ENCODE results near the gene ARRDC4.
"Not testable (repeated sequence)": the region's sequence is repeated elsewhere in the genome, so short reads cannot be mapped to it uniquely, and the experiment has no call there.

The ARRDC4 gene

DNA sequence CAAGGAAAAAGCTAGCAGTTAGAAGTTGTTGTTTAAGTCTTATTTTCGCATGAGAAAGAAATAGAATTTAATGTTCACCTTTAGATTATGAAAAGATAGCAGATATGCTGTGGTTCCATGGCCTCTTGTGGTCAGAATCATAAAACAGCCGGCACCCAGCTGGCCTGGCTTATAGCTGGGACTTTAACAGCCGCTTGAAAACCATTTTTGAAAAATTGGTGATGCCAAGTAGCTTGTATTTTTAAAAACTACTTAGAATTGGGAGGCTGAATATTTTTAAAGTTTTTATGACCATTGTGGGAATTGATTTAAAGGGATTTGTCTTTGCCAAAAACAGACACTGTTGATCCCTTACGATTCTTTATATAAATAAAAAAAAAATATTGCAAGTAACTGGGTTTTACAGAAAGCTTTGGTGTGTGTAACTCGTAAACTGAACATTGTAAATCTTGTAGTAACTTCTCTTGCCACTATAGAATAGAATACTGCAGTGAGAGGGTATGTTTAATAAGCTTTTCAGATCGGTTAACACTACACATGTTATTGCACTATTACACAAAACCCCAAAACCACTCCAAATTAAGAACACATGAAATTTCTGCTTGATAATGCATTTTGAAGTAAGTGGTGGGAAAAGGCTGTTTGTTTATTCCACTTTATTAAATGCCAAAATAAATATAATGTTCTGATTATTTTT lies 6.6 kb downstream of the ARRDC4 start:
- no peak for DNase-seq

DNA sequence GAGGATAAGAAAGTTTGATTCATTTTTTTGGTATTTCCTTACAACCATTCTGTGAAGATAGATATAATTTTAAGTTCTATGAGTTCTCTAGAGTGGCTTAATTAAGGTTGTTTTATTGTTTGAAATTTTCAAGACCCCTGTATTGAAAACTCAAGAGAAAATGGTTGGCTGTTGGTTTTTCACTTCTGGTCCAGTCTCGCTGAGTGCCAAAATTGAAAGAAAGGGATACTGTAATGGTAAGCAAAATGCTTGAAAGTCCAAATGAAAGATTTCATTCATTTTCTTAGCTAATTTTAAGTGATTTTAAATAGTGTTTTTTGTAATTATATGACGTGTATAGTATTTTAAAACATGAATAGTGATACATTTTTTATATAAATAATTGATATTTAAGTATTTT lies 7.4 kb downstream of the ARRDC4 start:
- DNase-seq = no peak

DNA sequence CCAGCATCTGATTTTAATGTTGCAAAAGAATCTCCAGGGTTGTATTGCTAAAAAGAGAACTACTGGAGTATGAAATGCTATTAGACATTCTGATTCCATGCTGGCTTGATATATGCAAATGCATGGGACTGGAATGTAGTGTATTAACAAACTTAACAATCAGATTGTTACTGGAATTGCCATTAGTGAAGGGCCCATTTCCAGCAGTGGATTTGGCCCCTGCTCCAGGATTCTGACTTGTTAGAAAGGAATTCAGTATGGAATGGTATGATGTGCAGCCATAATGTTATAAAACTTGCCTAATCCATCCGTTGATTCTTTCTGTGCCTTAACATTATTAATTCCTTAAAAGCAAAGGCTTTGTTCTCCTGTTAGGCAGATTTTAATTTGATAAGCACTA lies 7.9 kb downstream of the ARRDC4 start:
- DNase-seq = no peak

GRCh38 chr15:97972366-97972765 lies 11.9 kb downstream of the ARRDC4 start:
- DNase-seq = no peak

- no peak for DNase-seq
These were observed 15.6 kb downstream of the ARRDC4 start for GRCh38 chr15:97976129-97976528.

- DNase-seq = no peak
These were observed 16.4 kb downstream of the ARRDC4 start for GRCh38 chr15:97976766-97977503.

DNA sequence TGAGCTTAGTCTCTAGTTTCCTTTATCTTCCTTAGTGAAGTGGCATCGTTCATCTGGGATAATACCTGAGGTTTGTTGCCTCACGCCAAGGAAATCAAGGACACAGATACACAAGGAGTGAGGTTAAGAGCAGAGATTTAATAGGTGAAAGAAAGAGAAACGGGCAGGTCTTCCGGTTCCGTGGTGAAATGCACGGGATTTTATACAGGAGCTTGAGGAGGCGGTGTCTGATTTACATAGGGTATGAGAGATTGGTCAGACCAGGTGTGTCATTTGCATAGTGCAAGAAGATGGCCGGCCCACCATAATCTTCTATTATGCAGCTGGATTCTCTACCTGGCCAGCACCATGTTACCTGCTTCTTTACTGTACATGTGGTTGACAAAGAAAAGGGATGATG lies 17.2 kb downstream of the ARRDC4 start:
- no peak for DNase-seq

DNA sequence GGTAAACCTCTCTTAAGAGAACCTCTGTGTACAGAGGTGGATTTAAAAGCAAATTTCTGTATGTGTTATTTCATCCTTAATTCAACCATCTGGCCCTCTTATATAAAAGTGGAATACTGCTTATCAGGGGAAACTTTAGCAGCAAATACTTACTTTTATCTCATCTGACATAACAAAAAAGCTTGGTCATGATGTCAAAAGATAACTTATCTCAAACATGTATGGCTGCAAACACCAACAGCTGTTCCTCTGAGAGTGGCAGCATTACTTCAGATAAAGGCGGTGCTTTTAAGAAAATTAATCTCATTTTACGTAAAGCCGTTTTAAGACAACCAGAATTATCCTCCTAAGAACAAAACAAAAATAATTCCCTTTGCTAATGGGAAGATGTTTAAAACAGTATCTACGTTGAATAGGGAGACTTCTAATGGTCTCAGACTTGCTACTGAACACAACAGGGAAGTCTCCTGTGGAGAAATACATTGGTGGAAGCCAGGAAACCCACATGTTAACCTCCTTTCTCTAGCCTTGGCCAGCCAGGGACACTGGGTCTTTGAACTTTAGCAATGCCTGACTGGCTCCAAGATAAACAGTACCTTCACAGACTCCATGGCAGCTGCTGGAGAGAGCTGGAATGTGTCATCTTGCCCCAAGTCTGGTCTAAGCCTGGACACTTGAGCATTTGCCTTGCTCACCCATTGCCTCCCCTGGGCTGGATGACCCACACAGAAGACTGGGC lies 18.1 kb downstream of the ARRDC4 start:
- DNase-seq = no peak

DNA sequence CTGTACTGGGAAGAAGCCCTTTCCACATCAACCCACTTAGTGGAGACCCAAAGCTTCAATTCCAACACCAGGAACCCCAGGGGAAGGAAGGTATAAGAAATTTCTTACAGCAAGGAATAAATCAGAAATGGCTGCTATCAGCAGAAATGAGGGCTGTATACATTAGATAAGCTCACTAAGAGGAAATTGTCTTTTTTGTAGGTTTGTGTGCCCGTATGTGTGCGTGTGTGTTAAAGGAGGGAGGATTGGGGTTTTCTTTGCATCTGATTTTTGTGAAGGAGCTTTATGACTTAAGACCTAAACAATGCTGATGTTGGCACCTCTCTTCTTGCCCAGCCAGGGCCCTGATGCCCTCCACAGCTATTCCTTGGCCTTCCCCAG lies 18.6 kb downstream of the ARRDC4 start:
- DNase-seq = no peak

DNA sequence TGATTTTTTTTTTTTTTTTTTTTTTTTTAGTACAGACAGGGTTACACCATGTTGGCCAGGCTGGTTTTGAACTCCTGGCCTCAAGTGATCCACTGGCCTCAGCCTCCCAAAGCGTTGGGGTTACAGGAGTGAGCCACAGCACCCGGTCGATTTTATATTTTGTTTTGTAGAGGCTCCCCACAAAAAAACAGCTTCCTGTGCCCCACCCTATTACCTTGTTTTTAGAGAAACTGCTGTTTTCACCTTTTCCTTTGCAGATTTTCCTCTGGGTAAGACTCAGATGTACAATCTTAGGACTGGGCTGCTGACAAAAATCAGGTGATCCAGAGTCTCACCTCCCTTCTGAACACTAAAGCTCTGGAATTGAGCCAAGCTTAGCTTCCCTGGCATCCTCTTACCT lies 20.6 kb downstream of the ARRDC4 start:
- no peak for DNase-seq

DNA sequence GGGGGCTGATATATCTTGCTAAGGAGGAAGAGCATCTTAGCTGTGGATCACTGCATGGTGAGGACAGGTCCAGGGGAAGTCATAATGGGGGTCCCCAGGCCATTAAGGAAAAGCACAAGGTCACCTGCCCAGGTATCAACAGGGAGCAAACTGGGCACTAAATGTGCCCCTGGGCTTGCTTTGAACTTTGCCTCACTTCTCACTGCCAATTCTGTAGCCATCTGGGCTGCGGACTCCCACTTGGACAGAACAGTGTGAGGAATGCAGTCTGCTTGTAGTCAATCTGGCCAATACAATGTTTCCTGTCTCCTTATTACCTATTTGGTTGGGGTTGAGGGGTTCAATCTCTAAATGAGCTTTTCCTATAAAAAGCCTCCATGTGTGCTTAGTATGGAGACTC lies 21.3 kb downstream of the ARRDC4 start:
- no peak for DNase-seq

GRCh38 chr15:97984157-97984556 lies 23.7 kb downstream of the ARRDC4 start:
- no peak for DNase-seq

- not testable (repeated sequence) for DNase-seq
These were observed 25.5 kb downstream of the ARRDC4 start for GRCh38 chr15:97985979-97986378.

- no peak for DNase-seq
These were observed 26.3 kb downstream of the ARRDC4 start for GRCh38 chr15:97986781-97987180.

GRCh38 chr15:97989299-97989698 lies 28.8 kb downstream of the ARRDC4 start:
- DNase-seq = no peak

- no peak for DNase-seq
These were observed 31.6 kb downstream of the ARRDC4 start for GRCh38 chr15:97991972-97992541.

GRCh38 chr15:97992823-97993222 lies 32.3 kb downstream of the ARRDC4 start:
- DNase-seq = no peak

DNA sequence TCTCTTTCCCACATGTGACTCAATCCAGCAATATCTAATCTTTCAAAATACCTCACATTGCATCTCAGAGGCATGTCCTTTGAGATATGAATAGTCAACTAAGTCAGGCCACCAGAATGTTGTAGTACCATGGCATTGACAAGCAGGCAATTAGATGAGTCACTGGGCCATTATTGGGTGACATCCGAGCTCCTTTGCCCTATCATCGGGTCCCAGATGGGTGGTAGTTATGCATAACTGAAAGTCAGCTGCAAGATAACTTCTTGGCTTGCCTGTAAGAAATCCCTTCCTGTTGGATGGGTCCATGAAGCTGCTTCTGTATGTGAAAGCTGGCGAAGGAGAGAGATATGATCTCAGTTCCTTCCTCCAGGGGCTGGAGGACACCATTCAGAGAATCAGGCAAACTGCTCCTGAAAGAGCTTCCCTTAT lies 32.8 kb downstream of the ARRDC4 start:
- DNase-seq = no peak

- DNase-seq = no peak
These were observed 33.7 kb downstream of the ARRDC4 start for GRCh38 chr15:97994236-97994635.

GRCh38 chr15:97995192-97995591 lies 34.7 kb downstream of the ARRDC4 start:
- DNase-seq = no peak

DNA sequence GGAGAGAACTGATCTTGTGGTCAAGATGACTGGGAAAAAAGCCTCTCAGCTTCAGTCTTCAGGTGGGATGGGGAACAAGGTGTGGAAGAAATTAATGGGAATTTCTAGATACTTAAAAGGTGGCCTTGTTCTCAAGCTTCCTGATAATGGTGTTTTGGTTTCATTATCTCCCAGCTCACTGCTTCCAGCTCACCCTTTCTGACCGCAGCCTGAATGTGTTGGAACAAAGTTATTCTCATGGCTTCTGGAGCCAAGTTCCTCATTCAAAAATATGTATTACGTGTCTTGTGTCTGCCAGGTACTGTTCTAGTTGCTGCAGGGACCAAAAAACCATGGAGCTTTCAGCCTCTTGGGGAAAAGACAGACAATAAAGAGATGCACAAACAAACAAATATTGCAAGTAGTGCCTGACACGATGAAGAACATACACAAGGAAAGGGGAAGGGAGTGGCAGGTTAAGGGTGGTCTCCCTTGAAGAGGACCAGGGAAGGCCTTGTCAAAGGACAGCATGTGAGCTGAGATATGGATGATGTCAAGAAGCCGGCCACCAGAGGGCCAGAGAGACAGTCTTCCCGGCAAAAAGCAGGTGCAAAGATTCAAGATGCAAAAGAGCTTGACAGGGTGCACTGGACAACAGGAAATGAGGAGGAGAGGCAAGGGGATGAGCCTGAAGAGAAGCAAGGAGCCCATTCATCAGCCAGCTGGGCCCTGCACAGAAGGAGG lies 35.5 kb downstream of the ARRDC4 start:
- no peak for DNase-seq

- no peak for DNase-seq
These were observed 38.0 kb downstream of the ARRDC4 start for GRCh38 chr15:97998307-97999071.

All from activated T-cell treated with anti-CD3 and anti-CD28 coated beads for 4 hours (primary cell).